HCT116 (cell line): ENCODE data around the gene PLPPR3. TPM values are rescaled to one million over a fixed set of nuclear protein-coding genes. Genes with fewer than 3 reads are reported as not detected.

ENCODE experiments used
- ATAC-seq: fragments of 200-7000 bp; cut with Tn5 transposase; 2 replicates; pipeline ENCODE4 v1.9.1; 2020; ENCODE audit warnings: mild to moderate bottlenecking, moderate library complexity
- BruUV-seq: library from RNA; stranded (reverse); fragments of 400-500 nt; replicated peaks from 2 replicates; lab custom pipeline; 2021; lab: Mats Ljungman, UMichigan
- CTCF ChIA-PET: fragments of 300-600 bp; sonication (Branson Sonifier 250); formaldehyde crosslinking; loops from one replicate; lab custom pipeline; 2021; ENCODE audit warnings: antibody characterized with exemption; lab: Charles Lee
- POLR2A ChIA-PET: fragments of 300-600, 350-600 bp; sonication (Branson Sonifier 250); formaldehyde crosslinking; loops from one replicate; lab custom pipeline; 2021; ENCODE audit warnings: antibody characterized with exemption; lab: Charles Lee
- RAD21 ChIA-PET, 2 experiments: fragments of 300-600 bp; sonication (Branson Sonifier 250); formaldehyde crosslinking; loops; one replicate each; lab custom pipeline; 2023; ENCODE audit warnings: low total read pairs in 2 of 2; ENCODE audit not compliant: uncharacterized antibody in 2 of 2, unreplicated experiment in 2 of 2, low non-redundant PET in 1 of 2; lab: Charles Lee
- DNase-seq: peaks from one replicate; pipeline ENCODE4 v3.0.0-alpha.2; 2010; ENCODE audit warnings: low read depth, low spot score
- H2AFZ ChIP-seq: fragments of 200-600 bp; shearing (Covaris generic), sonication (generic); 2 replicates; pipeline ENCODE4 v1.6.1; 2017; ENCODE audit warnings: low read depth, mixed run types, mixed read lengths, antibody characterized with exemption, low read length; ENCODE audit not compliant: poor library complexity, severe bottlenecking
- H3K27ac ChIP-seq: 2 replicates; pipeline ENCODE4 v1.5.1; 2012; ENCODE audit warnings: low read depth, low read length
- H3K27me3 ChIP-seq: fragments of 200-600 bp; sonication (generic); 2 replicates; pipeline ENCODE4 v1.6.1; 2016; ENCODE audit warnings: mixed run types, low read length, mixed read lengths; ENCODE audit not compliant: insufficient read depth
- H3K36me3 ChIP-seq, 2 experiments: fragments of 200-500 bp in 1 of 2; fragments of 200-600 bp in 1 of 2; sonication (Bioruptor generic) in 1 of 2; sonication (generic) in 1 of 2; 2 replicates each; pipeline versions ENCODE4 v1.5.1 to v1.6.1; 2014 to 2016; ENCODE audit warnings: low read length in 2 of 2, inconsistent platforms in 1 of 2, mixed read lengths in 1 of 2, mixed run types in 1 of 2; ENCODE audit not compliant: insufficient read depth in 2 of 2, control insufficient read depth in 1 of 2
- H3K4me1 ChIP-seq, 2 experiments: fragments of 200-600 bp in 1 of 2; sonication (generic) in 1 of 2; 2 replicates each; pipeline versions ENCODE4 v1.5.1 to v1.6.1; 2012 to 2017; ENCODE audit warnings: low read length in 2 of 2, inconsistent platforms in 1 of 2, mild to moderate bottlenecking in 1 of 2, mixed read lengths in 1 of 2, mixed run types in 1 of 2, moderate library complexity in 1 of 2; ENCODE audit not compliant: insufficient read depth in 2 of 2, control insufficient read depth in 1 of 2
- H3K4me2 ChIP-seq: fragments of 200-600 bp; sonication (generic); 2 replicates; pipeline ENCODE4 v1.6.1; 2017; ENCODE audit warnings: mixed run types, low read length, mixed read lengths
- H3K4me3 ChIP-seq, 2 experiments: fragments of 200-600 bp in 1 of 2; sonication (generic) in 1 of 2; replicated peaks in 1 of 2; 2 replicates each; pipeline ENCODE4 v1.5.1; 2011 to 2016; ENCODE audit warnings: low read length in 2 of 2, control low read depth in 1 of 2, low read depth in 1 of 2, mild to moderate bottlenecking in 1 of 2, mixed read lengths in 1 of 2, mixed run types in 1 of 2
- H3K79me2 ChIP-seq: fragments of 200-600 bp; sonication (generic); 2 replicates; pipeline ENCODE4 v1.6.1; 2017; ENCODE audit warnings: mild to moderate bottlenecking, mixed run types, low read length, moderate library complexity, mixed read lengths; ENCODE audit not compliant: insufficient read depth
- H3K9ac ChIP-seq: fragments of 200-600 bp; sonication (generic); 2 replicates; pipeline ENCODE4 v1.6.1; 2016; ENCODE audit warnings: low read length, mixed read lengths
- H3K9me2 ChIP-seq: fragments of 200-600 bp; sonication (generic), shearing (Covaris generic); 2 replicates; pipeline ENCODE4 v1.6.1; 2017; ENCODE audit warnings: mixed run types, mild to moderate bottlenecking, moderate library complexity; ENCODE audit not compliant: insufficient read depth
- H3K9me3 ChIP-seq, 2 experiments: fragments of 200-500 bp in 1 of 2; fragments of 200-600 bp in 1 of 2; sonication (Bioruptor generic) in 1 of 2; sonication (generic) in 1 of 2; 2 replicates each; pipeline ENCODE4 v1.6.1; 2014 to 2017; ENCODE audit warnings: low read length in 2 of 2, mixed read lengths in 2 of 2, inconsistent platforms in 1 of 2, low read depth in 1 of 2, mild to moderate bottlenecking in 1 of 2, mixed run types in 1 of 2, moderate library complexity in 1 of 2; ENCODE audit not compliant: control insufficient read depth in 1 of 2, insufficient read depth in 1 of 2
- H4K20me1 ChIP-seq: fragments of 200-600 bp; sonication (generic), shearing (Covaris generic); 2 replicates; pipeline ENCODE4 v1.6.1; 2017; ENCODE audit warnings: mixed run types, mild to moderate bottlenecking, moderate library complexity; ENCODE audit not compliant: insufficient read depth
- REST ChIP-seq: IDR thresholded peaks from 2 replicates; pipeline ENCODE4 v1.6.1; 2012; ENCODE audit warnings: low read depth
- SIN3A ChIP-seq: IDR thresholded peaks from 2 replicates; pipeline ENCODE4 v1.6.1; 2012; ENCODE audit warnings: low read depth
- ZNF274 ChIP-seq: fragments of 200-500 bp; sonication (Bioruptor generic); IDR thresholded peaks from 2 replicates; pipeline ENCODE4 v1.6.1; 2014; ENCODE audit warnings: mild to moderate bottlenecking, low read depth, low read length, inconsistent platforms
- intact Hi-C: fragments of 100-400 bp; cut with micrococcal nuclease; formaldehyde crosslinking; loops from 2 replicates; pipeline ENCODE4 v1.10.0; 2022
- total RNA-seq: library from RNA; stranded (reverse); gene quantifications from one replicate; pipeline ENCODE4 v1.2.1, GENCODE V29; 2021; ENCODE audit not compliant: unreplicated experiment
- TF ChIP-seq, protein P1 (sequence below): IDR thresholded peaks from 2 replicates; pipeline ENCODE4 v1.6.1; 2012

PLPPR3 gene
- total RNA-seq, 1 experiment from 2014 or later = 0.27 TPM

- no peak for TF ChIP-seq REST
These were observed 9.0 kb downstream of the PLPPR3 start (continued) for GRCh38 chr19:812747-813218.

GRCh38 chr19:812049-812746 is 9.6 kb downstream of the PLPPR3 start:
- no peak for DNase-seq
- ATAC-seq = peak; percentile 7
- TF ChIP-seq, protein P1, sequence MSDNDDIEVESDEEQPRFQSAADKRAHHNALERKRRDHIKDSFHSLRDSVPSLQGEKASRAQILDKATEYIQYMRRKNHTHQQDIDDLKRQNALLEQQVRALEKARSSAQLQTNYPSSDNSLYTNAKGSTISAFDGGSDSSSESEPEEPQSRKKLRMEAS = no peak
- TF ChIP-seq ZNF274 = no peak
- 0 out of 2 replicates have a peak, but pooled peaks have one; percentile 17 for TF ChIP-seq SIN3A
- TF ChIP-seq, all 23 proteins: peak for 1
- intact Hi-C loops = no loop called here
- no peaks in the 10 kb centered on the region for H3K4me1 ChIP-seq
- ChIA-PET CTCF (no interaction called here), POLR2A (no interaction called here), RAD21 (no interaction called here)
- H3K27me3 ChIP-seq = no peaks in the 10 kb centered on the region
- peaks cover 9% of the 10 kb centered on the region; the same call in 1 of the 2 replicates for H4K20me1 ChIP-seq
- peaks cover 32 to 41% of the 10 kb centered on the region in 2 experiments; a peak in 3 of 4 replicates for H3K36me3 ChIP-seq
- H3K4me3 ChIP-seq = no peak overlapping the region
- peaks cover 43% of the 10 kb centered on the region for H3K79me2 ChIP-seq
- H3K9me3 ChIP-seq = no peaks in the 10 kb centered on the region
- H3K9me2 ChIP-seq = no peaks in the 10 kb centered on the region
- no peak overlapping the region for H3K27ac ChIP-seq
- no peak overlapping the region for H3K4me2 ChIP-seq
- no peak overlapping the region for H3K9ac ChIP-seq
- no TSS peak for BruUV-seq
- no peak overlapping the region for H2AFZ ChIP-seq
